HTR-8/SVneo (cell line): ENCODE measurements around the gene HMG20B.

ENCODE experiments used
- DNase-seq: peaks from one replicate; pipeline ENCODE4 v3.0.0; 2011; ENCODE audit warnings: low spot score, mixed read lengths; ENCODE audit not compliant: insufficient read length
- FAIRE-seq: peaks from 2 replicates; lab custom pipeline; 2011; peaks lifted over from hg19 to GRCh38; lab: Jason Lieb, UNC

The HMG20B gene

GRCh38 chr19:3615524-3616135 is 42.9 kb downstream of the HMG20B start:
- FAIRE-seq, result no peak
- no peak for DNase-seq

DNA sequence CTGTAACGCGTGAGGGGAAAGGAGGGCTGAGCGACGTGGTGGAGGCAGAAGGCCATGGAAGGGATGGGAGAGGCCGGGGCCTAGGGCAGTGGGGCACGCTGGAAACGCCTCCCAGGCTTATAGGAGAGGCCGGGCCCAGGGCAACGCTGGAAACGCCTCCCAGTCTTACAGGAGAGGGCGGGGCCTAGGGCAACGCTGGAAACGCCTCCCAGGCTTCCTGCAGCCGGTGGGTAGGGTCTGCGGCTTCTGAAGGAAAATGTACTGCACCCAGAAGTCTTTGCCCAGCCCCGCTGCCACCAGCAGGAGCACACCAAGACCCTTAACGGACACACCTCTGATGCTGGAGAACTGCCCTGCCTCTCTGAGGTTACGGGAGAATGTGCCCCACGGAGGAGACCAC is 44.7 kb downstream of the HMG20B start:
- DNase-seq (no peak), FAIRE-seq (no peak)

GRCh38 chr19:3618144-3618810 is 45.5 kb downstream of the HMG20B start:
- no peak for DNase-seq
- FAIRE-seq, result no peak

GRCh38 chr19:3618811-3619630 is 46.3 kb downstream of the HMG20B start:
- DNase-seq (no peak), FAIRE-seq (no peak)

DNA sequence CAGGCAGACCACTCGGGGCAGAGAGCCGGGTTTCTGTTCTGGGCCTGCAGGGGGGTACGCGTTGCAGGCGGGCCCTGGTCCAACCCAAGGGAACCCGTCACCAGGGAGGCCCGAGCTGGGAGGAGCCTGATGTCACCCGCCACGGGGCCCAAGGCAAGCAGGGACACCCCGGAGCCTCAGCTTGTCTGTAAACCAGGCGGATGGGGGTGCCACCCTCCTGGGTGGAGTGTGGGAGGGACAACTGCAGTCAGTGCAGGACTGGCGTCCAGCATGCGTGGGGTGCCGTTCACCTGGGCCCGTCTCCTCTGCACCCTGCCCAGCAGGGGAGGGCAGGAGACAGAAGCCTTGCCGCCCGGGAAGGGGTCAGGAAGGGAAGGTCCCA is 46.9 kb downstream of the HMG20B start:
- DNase-seq, result no peak
- FAIRE-seq, result no peak

- no peak for FAIRE-seq
- no peak for DNase-seq
Measured at GRCh38 chr19:3620145-3620816, 47.5 kb downstream of the HMG20B start.

DNA sequence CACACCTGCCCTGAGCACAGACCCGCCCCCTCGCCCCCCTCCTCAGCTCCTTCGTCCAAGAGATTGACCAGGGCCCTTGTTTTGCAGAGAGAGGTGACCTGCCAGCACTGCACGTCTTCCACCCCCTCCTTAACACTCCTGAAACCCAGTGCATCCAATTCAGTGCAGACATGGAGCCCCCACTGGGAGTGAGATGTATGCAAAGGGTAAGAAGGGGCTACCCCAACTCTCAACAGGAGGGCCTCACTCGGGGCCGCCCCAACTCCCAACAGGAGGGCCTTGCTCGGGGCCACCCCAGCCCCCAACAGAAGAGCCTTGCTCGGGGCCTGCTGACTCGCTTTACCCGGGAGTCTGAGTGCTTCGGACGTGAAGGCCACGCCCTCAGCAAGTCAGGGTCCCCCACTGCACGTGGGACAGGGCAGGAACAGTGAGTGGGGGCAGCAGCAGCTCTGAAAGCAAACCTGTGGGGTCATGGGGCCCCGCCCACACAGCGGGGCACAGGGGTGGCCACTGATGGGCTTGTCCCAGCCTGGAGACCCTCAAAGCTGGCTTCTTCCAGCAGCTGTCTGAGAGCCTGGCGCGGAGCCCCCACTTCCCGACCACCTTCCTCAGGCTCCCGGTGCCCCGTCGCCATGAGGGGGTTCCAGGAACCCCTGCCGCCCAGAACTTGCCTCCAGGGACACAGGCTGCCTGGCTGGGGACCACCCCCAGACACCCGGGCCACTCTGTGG is 48.2 kb downstream of the HMG20B start:
- FAIRE-seq (no peak), DNase-seq (no peak)

- DNase-seq, result no peak
- no peak for FAIRE-seq
Measured at GRCh38 chr19:3621689-3622088, 48.9 kb downstream of the HMG20B start.

DNA sequence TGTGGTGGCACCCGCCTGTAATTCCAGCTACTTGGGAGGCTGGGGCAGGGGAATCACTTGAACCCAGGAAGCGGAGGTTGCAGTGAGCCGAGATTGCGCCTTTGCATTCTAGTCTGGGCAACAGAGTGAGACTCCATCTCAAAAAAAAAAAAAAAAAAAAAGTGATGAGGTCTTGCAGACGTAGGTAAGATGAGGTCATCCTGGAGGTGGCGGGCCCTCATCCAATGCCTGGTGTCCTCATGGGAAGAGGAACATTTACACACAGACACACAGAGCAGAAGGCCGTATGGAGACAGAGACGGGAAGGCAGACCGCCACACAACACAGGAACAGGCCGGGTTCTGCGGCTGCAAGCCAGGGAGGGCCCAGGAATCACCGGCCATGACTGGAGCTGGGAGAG is 49.5 kb downstream of the HMG20B start:
- DNase-seq, result no peak

DNA sequence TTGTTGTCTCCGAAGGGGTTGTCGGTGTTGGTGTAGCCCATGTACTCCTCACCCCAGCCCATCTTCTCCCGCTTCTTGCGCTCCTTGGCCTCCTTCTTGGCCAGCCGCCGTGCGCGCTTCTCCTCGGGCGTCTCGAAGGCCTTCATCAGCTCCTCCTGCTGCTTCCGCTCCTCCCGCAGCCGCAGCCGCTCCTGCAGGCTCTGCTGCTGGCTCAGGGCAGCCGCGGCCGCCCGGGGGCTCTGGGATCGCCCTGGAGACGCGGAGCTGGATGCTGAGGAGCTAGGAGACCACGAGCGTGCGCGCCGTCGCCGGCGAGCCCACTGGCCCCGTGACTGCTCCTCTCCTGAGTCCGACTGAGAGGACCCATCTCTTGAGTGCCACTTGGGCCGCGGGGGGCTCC is 51.0 kb downstream of the HMG20B start:
- FAIRE-seq (no peak), DNase-seq (no peak)

More for the DNA sequence above, 49.5 kb downstream of the HMG20B start:
- no peak for FAIRE-seq

DNA sequence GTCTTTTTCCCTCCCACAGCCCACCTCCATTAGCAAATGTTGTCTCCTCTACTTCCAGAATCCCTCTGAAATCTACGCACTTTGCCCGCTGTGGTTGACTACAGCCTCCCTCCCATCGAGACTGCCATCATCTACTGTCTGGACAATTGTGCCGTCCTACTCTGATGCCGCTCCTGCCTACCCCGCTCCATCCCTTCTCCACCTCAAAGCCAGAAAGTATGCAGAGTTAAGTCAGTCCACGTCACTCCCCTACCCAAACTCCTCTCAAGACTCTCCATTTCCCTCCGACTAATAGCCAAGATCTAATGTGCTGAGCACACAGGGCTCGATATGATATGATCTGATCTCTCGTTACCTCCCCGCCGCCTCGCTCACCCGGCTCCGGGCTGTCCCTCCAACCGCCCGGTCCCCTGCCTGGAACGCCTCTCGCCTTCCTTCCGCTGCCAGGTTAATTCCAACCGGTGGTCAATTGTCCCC is 53.3 kb downstream of the HMG20B start:
- DNase-seq (no peak), FAIRE-seq (no peak)

DNA sequence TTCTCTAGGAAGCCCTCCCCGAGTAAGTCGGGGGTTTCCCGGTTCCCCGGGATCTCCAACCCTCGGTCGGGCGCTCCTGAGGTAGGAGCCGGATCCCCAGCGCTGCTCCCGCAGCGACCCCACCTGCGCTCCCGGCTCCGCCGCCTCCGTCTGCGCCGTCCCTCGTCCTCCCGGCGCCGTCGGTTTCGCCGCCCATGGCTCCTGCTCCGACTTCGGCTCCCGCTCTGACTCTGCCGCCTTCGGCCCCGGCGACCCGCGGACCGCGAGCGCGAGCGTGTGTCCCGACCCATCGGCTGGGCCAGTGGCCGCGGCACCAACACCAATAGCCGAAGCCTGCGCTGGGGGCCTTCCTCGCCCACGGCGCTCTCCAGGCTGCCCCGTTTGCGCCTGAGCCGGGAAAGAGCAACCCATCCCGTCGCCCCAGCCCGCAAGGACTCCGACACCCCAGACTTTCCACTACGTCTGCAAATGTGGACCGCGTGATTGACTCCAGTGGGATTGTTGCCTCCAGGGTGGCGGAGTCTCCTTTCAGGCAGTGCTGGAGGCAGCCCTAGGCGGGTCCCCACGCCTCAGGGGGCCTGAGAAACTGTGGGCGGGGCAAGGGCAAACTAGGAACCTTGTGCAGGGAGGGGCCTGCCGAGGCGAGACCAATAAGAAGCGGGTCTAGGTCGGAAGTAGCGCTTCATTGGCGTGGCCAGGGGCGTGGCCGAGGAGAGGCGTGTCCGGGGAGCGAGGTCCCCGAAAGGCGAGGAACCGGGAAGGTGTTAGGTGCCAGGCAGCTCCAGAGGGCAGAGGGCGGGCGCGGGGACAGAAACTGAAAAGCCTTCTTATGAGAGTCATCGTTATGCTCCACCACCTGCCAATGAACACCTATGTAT is 54.0 kb downstream of the HMG20B start, which contains the start of gene CACTIN:
Gene CACTIN, minus strand, starts transcription at position 318 of the 878 bp plus-strand sequence. Its CDS starts 28 bp downstream, at position 290.
- FAIRE-seq, result peak; percentile 92
- peak; percentile 99 for DNase-seq

DNA sequence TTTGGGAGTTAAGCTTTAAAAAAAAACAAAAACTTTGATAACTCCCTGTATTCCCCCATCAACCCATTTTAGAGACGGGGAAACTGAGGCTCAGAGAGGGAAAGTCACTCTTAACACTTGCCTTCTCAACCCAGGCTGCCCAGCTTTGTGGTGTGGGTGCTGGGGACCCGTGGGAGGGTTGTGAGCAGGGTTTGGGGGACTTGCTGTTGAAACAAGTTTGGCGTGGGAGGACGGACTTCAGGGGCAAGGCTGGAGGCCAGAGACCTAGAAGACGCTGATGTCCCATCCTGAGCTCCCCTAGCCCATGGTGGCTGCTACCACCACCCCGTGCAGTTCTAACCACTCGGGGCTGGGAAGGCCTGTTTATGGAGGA is 54.6 kb downstream of the HMG20B start:
- FAIRE-seq (no peak), DNase-seq (no peak)
